Stimulated activated CD8-positive, alpha-beta memory T cell treated with anti-CD3 and anti-CD28 coated beads, Interleukin-7, amount 100 ng/mL, for 4 hours (primary cell): ENCODE results near the gene TICAM1.
A peak's percentile ranks its signal among the peaks of the same experiment; 100 is the strongest.
"Not testable (repeated sequence)": the region's sequence is repeated elsewhere in the genome, so short reads cannot be mapped to it uniquely, and the experiment has no call there.

ENCODE experiments used
- DNase-seq, 2 donors: peaks; one replicate each; pipeline ENCODE4 v3.0.0-alpha.2; 2020; ENCODE audit warnings: low read depth in 2 of 2

The TICAM1 gene

GRCh38 chr19:4803736-4804695 is 27.5 kb downstream of the TICAM1 start:
- peak; percentile 11 to 53 for DNase-seq

GRCh38 chr19:4802711-4803110 is 28.8 kb downstream of the TICAM1 start:
- DNase-seq: no peak

- DNase-seq: no peak
Measured at GRCh38 chr19:4801085-4801619, 30.4 kb downstream of the TICAM1 start.

- DNase-seq: no peak
Measured at GRCh38 chr19:4800591-4801081, 30.9 kb downstream of the TICAM1 start.

GRCh38 chr19:4795400-4795799 is 36.1 kb downstream of the TICAM1 start:
- no peak for DNase-seq

- no peak for DNase-seq
Measured at GRCh38 chr19:4794971-4795370, 36.5 kb downstream of the TICAM1 start.

- not testable (repeated sequence) for DNase-seq
Measured at GRCh38 chr19:4793278-4793677, 38.2 kb downstream of the TICAM1 start.

GRCh38 chr19:4792866-4793195 is 38.7 kb downstream of the TICAM1 start:
- DNase-seq: not testable (repeated sequence)

- not testable (repeated sequence) for DNase-seq
Measured at GRCh38 chr19:4792019-4792865, 39.3 kb downstream of the TICAM1 start.

- DNase-seq: peak; percentile 99
Measured at GRCh38 chr19:4791183-4792018, 40.1 kb downstream of the TICAM1 start, which contains the start of gene FEM1A. Gene FEM1A (plus strand): TSS chr19:4791734. CDS start chr19:4791855, 121 bp downstream.

- DNase-seq: not testable (repeated sequence)
Measured at GRCh38 chr19:4786412-4787016, 45.0 kb downstream of the TICAM1 start.

GRCh38 chr19:4781801-4782200 is 49.7 kb downstream of the TICAM1 start:
- DNase-seq: no peak

- DNase-seq: no peak
Measured at GRCh38 chr19:4780860-4781259, 50.7 kb downstream of the TICAM1 start.

- not testable (repeated sequence) for DNase-seq
Measured at GRCh38 chr19:4778124-4778523, 53.4 kb downstream of the TICAM1 start.

GRCh38 chr19:4776436-4777211 is 54.9 kb downstream of the TICAM1 start:
- DNase-seq: no peak

- DNase-seq: no peak
Measured at GRCh38 chr19:4775627-4776152, 55.8 kb downstream of the TICAM1 start.

GRCh38 chr19:4774136-4774535 is 57.4 kb downstream of the TICAM1 start:
- DNase-seq: no peak

GRCh38 chr19:4773047-4773640 is 58.4 kb downstream of the TICAM1 start:
- no peak for DNase-seq

- no peak for DNase-seq
Measured at GRCh38 chr19:4772566-4772965, 58.9 kb downstream of the TICAM1 start.
